GM12873 (cell line): ENCODE data around the gene NFATC2.

Experiments used
- CTCF ChIP-seq: IDR thresholded peaks from 2 replicates; pipeline ENCODE4 v1.5.1; 2012; ENCODE audit warnings: low read depth, mild to moderate bottlenecking, moderate library complexity, low read length, control low read depth; ENCODE audit not compliant: insufficient read depth; ENCODE audit errors: missing control alignments

The NFATC2 gene

GRCh38 chr20:51356871-51357270, 185.6 kb downstream of the NFATC2 start:
- TF ChIP-seq CTCF, result no peak

DNA sequence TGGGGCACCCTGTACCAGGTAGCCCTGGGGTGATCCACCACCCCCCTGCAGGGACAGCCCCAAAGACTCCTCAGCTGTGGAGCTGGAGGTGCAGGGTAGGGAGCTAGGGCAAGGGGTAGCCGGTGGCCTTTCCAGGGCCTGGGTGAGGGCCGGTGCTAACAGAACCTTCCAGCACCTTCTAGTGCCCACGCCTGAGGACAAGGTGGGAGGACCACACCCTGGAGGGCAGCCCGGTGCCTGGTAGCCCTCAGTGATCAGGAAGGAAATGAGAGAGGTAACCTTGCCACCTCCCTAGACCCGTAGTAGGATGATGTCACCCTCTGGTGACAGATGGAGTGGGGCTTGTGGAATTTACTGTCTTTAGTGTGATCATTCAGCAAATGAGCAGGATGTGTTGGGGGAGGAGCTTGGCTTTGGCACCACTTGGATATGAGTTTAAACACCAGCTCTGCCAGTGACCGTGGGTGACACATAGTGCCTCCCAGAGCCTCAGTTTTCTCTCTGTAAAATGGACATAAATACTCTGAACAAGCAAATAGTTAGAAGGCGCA, 187.7 kb downstream of the NFATC2 start:
- TF ChIP-seq CTCF, result no peak

- no peak for TF ChIP-seq CTCF
Observed at GRCh38 chr20:51354191-51354768, 188.2 kb downstream of the NFATC2 start.

GRCh38 chr20:51353491-51353890, 189.0 kb downstream of the NFATC2 start:
- no peak for TF ChIP-seq CTCF

- no peak for TF ChIP-seq CTCF
Observed at GRCh38 chr20:51352791-51353190, 189.7 kb downstream of the NFATC2 start.

GRCh38 chr20:51350941-51351631, 191.4 kb downstream of the NFATC2 start:
- no peak for TF ChIP-seq CTCF

GRCh38 chr20:51348876-51349275, 193.6 kb downstream of the NFATC2 start:
- no peak for TF ChIP-seq CTCF
